HFF-Myc (cell line): ENCODE results near the gene UBL4B.
"Not testable (repeated sequence)": the region's sequence is repeated elsewhere in the genome, so short reads cannot be mapped to it uniquely, and the experiment has no call there.

Experiments used
- DNase-seq: peaks from one replicate; pipeline ENCODE4 v3.0.0-alpha.2; 2011; ENCODE audit warnings: low read depth; ENCODE audit errors: extremely low read depth
- H3K4me3 ChIP-seq: replicated peaks from 2 replicates; pipeline ENCODE4 v1.5.1; 2011; ENCODE audit warnings: low read depth, mild to moderate bottlenecking, control low read depth, low read length
- TF ChIP-seq, protein P1 (sequence below): IDR thresholded peaks from 2 replicates; pipeline ENCODE4 v1.5.1; 2012; ENCODE audit warnings: mild to moderate bottlenecking, low read depth, low read length, control low read depth; ENCODE audit errors: missing control alignments

Gene UBL4B

DNA sequence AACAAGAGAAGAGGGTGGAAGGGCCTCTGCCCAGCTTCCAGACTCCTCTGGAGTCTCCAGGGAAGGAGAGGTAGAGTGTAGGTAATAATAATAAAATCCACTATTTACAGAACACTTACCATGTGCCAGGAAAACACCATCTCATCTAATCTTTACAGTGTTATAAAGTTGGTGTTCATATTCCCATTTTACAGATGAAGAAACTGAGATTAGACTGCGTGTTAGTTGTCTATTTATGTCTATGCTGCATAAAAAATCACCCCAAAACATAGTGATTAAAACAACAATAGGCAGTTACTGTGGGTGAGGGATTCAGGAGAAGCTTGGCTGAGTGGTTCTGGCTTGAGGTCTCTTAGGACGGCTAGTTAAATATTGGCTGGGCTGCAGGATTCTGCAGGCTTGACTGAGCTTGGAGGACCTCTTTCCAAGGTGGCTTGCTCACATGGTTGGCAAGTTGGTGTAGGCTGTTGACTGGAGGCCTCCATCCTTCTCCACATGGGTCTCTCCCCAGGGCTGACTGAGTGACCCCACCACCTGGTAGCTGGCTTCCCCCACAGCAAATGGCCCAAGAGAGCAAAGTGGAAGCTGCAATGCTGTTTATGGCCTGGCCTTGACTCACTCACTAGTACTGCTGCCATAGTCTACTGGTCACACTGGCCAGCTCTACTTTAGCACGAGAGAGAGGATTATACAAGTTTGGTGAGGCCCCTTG, 35.3 kb upstream of the UBL4B start:
- TF ChIP-seq, protein P1, sequence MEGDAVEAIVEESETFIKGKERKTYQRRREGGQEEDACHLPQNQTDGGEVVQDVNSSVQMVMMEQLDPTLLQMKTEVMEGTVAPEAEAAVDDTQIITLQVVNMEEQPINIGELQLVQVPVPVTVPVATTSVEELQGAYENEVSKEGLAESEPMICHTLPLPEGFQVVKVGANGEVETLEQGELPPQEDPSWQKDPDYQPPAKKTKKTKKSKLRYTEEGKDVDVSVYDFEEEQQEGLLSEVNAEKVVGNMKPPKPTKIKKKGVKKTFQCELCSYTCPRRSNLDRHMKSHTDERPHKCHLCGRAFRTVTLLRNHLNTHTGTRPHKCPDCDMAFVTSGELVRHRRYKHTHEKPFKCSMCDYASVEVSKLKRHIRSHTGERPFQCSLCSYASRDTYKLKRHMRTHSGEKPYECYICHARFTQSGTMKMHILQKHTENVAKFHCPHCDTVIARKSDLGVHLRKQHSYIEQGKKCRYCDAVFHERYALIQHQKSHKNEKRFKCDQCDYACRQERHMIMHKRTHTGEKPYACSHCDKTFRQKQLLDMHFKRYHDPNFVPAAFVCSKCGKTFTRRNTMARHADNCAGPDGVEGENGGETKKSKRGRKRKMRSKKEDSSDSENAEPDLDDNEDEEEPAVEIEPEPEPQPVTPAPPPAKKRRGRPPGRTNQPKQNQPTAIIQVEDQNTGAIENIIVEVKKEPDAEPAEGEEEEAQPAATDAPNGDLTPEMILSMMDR = no peak
- H3K4me3 ChIP-seq = no peak overlapping the region
- no peak for DNase-seq

DNA sequence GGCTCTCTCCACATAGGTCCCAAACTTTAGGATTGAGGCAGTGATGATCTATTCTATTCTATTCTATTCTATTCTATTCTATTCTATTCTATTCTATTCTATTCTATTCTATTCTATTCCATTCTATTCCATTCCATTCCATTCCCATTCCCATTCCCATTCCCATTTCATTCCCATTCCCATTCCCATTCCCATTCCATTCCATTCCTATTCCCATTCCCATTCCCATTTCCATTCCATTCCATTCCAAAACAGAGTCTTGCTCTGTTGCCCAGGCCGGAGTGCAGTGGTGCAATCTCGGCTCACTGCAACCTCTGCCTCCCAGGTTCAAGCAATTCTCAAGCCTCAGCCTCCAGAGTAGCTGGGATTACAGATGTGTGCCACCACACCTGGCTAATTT, 32.2 kb upstream of the UBL4B start:
- not testable (repeated sequence) for DNase-seq, H3K4me3 ChIP-seq

DNA sequence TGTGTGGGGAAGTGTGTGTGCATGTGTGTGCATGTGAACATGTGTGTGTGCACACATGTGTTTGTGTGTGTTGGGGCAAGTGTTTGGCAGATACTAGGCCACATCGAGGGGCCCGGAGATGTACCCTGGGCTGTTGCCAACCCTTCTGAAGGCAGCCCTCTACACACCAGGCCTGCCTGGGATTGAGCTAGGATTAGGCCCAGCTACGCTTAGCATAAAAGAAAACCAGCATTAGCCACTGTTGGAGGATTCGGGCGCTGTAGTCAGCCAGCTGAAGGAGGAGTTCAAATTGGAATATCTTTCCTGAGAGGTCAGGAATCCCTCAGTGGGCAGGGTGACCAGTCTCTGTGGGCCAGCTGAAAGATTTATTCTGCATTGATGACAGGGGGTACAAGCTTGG, 31.2 kb upstream of the UBL4B start:
- no peak for DNase-seq
- TF ChIP-seq, protein P1 = no peak
- H3K4me3 ChIP-seq = no peak overlapping the region

DNA sequence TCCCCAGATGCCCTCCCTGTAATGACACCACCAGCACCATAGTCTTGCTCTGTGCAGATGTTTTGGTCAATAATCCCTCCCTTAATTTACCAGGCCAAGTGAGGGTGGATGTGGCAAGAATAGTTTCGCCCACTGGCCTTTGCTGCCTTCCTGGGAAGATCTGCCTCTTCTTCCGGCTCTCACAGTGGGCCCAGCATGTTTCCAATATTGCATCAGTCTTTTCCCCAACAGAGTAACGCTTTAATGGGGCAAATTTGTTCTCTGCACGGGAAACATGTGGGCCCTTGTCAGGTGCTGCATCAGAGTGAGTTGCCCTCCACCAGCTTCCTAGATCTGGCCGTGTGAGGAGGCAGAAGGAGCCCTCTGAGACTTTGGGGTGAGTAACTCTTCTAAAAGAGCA, 29.8 kb upstream of the UBL4B start:
- TF ChIP-seq, protein P1 = no peak
- H3K4me3 ChIP-seq = no peak overlapping the region
- no peak for DNase-seq

DNA sequence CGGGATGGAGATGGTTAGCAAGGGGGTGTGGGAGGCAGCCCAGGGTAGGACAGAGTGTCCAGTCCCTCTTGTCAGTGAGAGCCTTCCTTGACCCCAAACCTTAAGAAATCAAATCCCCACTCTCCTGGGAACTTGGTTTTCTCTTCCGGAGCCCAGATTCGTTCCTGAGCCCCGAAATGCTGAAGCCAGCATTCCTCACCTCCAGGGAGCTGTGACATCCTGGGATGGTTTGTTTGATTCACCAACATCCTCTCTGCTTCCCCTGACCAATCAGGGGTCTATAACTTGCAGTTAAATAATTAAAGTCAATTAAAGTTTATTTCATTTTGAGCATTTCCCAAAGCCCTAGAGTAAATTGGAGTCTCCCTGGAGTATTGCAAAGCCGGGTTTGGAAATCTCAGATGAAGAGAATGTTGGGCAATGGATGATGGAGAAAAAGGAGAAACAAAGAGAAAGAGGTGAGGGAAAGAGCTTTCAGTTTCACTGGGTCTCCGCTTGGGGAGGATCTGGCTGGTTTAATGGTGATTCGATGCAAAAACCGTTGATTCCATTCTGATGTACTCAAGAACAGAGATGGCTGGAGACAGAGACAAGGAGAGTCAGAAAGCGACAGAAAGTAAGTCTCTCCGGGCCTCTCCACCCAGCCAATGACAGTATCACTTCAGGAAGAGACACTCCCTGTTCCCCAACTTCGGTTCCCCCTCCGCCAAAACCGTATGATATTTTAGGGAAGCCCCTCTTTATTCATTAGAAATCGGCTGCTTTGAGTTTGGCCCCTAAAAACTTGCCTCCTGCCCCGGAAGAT, 29.0 kb upstream of the UBL4B start:
- DNase-seq = no peak
- no peak overlapping the region for H3K4me3 ChIP-seq
- TF ChIP-seq, protein P1 = no peak

DNA sequence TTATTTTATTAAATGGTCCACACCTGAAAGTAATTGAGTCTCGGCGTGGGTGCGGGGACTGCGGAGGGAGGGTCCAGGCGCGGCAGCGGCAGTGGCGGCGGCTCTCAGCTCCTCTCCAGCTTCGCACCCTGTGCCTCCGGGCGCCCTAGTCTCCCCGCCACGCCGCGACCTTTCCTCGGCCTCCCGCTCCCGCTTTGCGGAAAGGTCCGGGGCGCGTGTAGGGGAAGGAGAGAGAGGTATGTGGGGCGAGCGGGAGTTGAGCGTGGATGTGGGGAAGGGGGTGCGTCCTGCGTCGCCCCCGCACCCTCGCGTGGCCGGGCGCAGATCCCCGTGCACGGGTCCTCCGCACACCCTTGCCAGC, 28.4 kb upstream of the UBL4B start:
- DNase-seq = no peak
- H3K4me3 ChIP-seq = no peak overlapping the region; the same call in 1 of the 2 replicates
- TF ChIP-seq, protein P1 = no peak

DNA sequence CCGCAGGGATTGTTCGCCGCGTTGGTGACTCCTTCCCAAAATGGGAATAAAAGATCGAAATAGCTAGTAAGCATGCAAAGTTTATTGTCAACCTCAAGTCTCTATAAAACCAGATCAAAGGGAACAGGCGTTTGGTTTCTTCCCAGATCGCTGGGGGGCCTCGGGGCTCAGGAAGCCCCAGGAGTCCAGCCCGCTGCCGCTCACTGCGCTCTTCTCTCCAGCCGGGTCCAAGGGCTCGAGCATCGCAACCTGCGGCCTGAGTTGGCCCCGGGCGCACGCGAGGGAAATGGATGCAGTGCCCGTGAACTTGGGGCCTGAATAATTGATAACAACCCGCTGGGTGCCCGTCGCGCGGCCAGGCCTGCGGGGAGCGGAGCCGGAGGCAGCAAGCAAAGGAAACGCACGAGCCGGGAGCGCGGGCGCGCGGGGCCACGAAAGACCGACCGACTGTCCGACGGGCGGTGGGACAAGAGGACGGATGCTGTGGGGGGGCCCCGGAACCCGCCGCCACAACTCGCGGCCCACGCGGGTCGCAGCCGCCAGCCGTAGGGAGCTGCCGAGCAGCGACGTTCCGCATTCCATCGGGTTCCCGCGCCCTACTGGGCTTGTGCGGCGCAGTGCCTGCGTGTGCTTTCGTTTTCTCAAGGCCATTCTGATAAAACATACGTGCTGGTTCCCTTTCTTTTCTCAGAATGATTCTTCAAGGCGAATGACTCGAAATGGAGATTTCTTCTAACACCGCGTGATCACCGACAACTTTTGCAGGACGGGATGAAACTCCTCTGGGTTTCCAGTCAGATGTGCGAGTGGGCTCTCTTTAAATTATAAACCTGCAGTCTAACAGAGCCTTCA, 27.8 kb upstream of the UBL4B start:
- H3K4me3 ChIP-seq = peak overlapping the region; percentile 44
- TF ChIP-seq, protein P1 = no peak
- no peak for DNase-seq
